ENCODE results near the gene NLRC4.
"Not testable (repeated sequence)": the region's sequence is repeated elsewhere in the genome, so short reads cannot be mapped to it uniquely, and the experiment has no call there.

Gene NLRC4

GRCh38 chr2:32248299-32248698 lies 16.4 kb downstream of the NLRC4 start:
- no peak for DNase-seq (ENCODE audit: low spot score)

- DNase-seq (ENCODE audit: low spot score) = no peak
Measured at GRCh38 chr2:32246911-32247310, 17.8 kb downstream of the NLRC4 start.

- no peak for DNase-seq (ENCODE audit: low spot score)
Measured at GRCh38 chr2:32242331-32242730, 22.4 kb downstream of the NLRC4 start.

- no peak for DNase-seq (ENCODE audit: low spot score)
Measured at GRCh38 chr2:32237996-32238395, 26.7 kb downstream of the NLRC4 start.

- DNase-seq (ENCODE audit: low spot score) = no peak
Measured at GRCh38 chr2:32237488-32237887, 27.2 kb downstream of the NLRC4 start.

GRCh38 chr2:32235315-32235714 lies 29.4 kb downstream of the NLRC4 start:
- peak; percentile 57 for DNase-seq (ENCODE audit: low spot score)

- no peak for DNase-seq (ENCODE audit: low spot score)
Measured at GRCh38 chr2:32231959-32232358, 32.7 kb downstream of the NLRC4 start.

GRCh38 chr2:32229635-32230034 lies 35.1 kb downstream of the NLRC4 start:
- no peak for DNase-seq (ENCODE audit: low spot score)

GRCh38 chr2:32228181-32228580 lies 36.5 kb downstream of the NLRC4 start:
- DNase-seq (ENCODE audit: low spot score) = no peak

GRCh38 chr2:32227492-32227891 lies 37.2 kb downstream of the NLRC4 start:
- no peak for DNase-seq (ENCODE audit: low spot score)

- no peak for DNase-seq (ENCODE audit: low spot score)
Measured at GRCh38 chr2:32222966-32223365, 41.7 kb downstream of the NLRC4 start.

GRCh38 chr2:32220445-32220844 lies 44.2 kb downstream of the NLRC4 start:
- no peak for DNase-seq (ENCODE audit: low spot score)

- no peak for DNase-seq (ENCODE audit: low spot score)
Measured at GRCh38 chr2:32212295-32212694, 52.4 kb downstream of the NLRC4 start.

- no peak for DNase-seq (ENCODE audit: low spot score)
Measured at GRCh38 chr2:32210767-32211408, 53.8 kb downstream of the NLRC4 start.

- not testable (repeated sequence) for DNase-seq (ENCODE audit: low spot score)
Measured at GRCh38 chr2:32203428-32203827, 61.3 kb downstream of the NLRC4 start.

- DNase-seq (ENCODE audit: low spot score) = no peak
Measured at GRCh38 chr2:32200814-32201213, 63.9 kb downstream of the NLRC4 start.

- no peak for DNase-seq (ENCODE audit: low spot score)
Measured at GRCh38 chr2:32192418-32192817, 72.3 kb downstream of the NLRC4 start.

- DNase-seq (ENCODE audit: low spot score) = no peak
Measured at GRCh38 chr2:32189011-32189410, 75.7 kb downstream of the NLRC4 start.

GRCh38 chr2:32182667-32183066 lies 82.0 kb downstream of the NLRC4 start:
- DNase-seq (ENCODE audit: low spot score) = no peak

All from ecto neural progenitor cell (in vitro differentiated cells).